Endothelial cell (in vitro differentiated cells): ENCODE results near the gene KCNJ5. TPM values are rescaled to one million over a fixed set of nuclear protein-coding genes. Genes with fewer than 3 reads are reported as not detected.
A peak's percentile ranks its signal among the peaks of the same experiment; 100 is the strongest.

Experiments used
- DNase-seq: peaks from one replicate; pipeline ENCODE4 v3.0.0; 2021; ENCODE audit warnings: low spot score
- H3K27ac Mint-ChIP-seq: one replicate; pipeline ENCODE4 v1.8.0; 2021; ENCODE audit warnings: mixed read lengths, inconsistent platforms; ENCODE audit not compliant: unreplicated experiment
- H3K27me3 Mint-ChIP-seq: one replicate; pipeline ENCODE4 v1.8.0; 2021; ENCODE audit warnings: mild to moderate bottlenecking, moderate library complexity, mixed read lengths, inconsistent platforms; ENCODE audit not compliant: unreplicated experiment
- H3K36me3 Mint-ChIP-seq: one replicate; pipeline ENCODE4 v1.8.0; 2021; ENCODE audit warnings: mild to moderate bottlenecking, low read depth, mixed read lengths, inconsistent platforms; ENCODE audit not compliant: unreplicated experiment
- H3K4me1 Mint-ChIP-seq: one replicate; pipeline ENCODE4 v1.8.0; 2021; ENCODE audit warnings: mild to moderate bottlenecking, mixed read lengths, inconsistent platforms; ENCODE audit not compliant: unreplicated experiment
- H3K4me3 Mint-ChIP-seq: one replicate; pipeline ENCODE4 v1.8.0; 2021; ENCODE audit warnings: mild to moderate bottlenecking, mixed read lengths, inconsistent platforms; ENCODE audit not compliant: unreplicated experiment
- H3K9me3 Mint-ChIP-seq: one replicate; pipeline ENCODE4 v1.8.0; 2021; ENCODE audit warnings: mixed read lengths, inconsistent platforms; ENCODE audit not compliant: unreplicated experiment
- CTCF ChIP-seq: fragments of 200-600 bp; sonication (generic); IDR thresholded peaks from one replicate; pipeline ENCODE4 v1.5.0; 2021; ENCODE audit warnings: antibody characterized with exemption; ENCODE audit not compliant: unreplicated experiment
- total RNA-seq: library from RNA; stranded (reverse); fragmentation: NEBNext Ultra II Directional; extraction: Animal tissue kit (Norgen Biotek cat#: 25700); gene quantifications from one replicate; pipeline ENCODE4 v1.2.1, GENCODE V29; 2021; ENCODE audit not compliant: unreplicated experiment

Gene KCNJ5
- total RNA-seq, 1 donor from 2014 or later: 0.05 TPM

- no peak for TF ChIP-seq CTCF
- no peaks in the 10 kb centered on the region for H3K9me3 Mint-ChIP-seq
- peaks cover 11% of the 10 kb centered on the region for H3K4me1 Mint-ChIP-seq
- no peak for DNase-seq
- no peak overlapping the region for H3K27ac Mint-ChIP-seq
- H3K4me3 Mint-ChIP-seq: no peak overlapping the region
- H3K36me3 Mint-ChIP-seq: no peaks in the 10 kb centered on the region
- peaks cover 3% of the 10 kb centered on the region for H3K27me3 Mint-ChIP-seq
Observed at GRCh38 chr11:128856241-128856640, 34.9 kb upstream of the KCNJ5 start.

GRCh38 chr11:128857341-128857740 is 33.8 kb upstream of the KCNJ5 start:
- TF ChIP-seq CTCF: no peak
- Mint-ChIP-seq H3K27ac (no peak overlapping the region), H3K9me3 (no peaks in the 10 kb centered on the region), H3K4me3 (no peak overlapping the region), H3K27me3 (peaks cover 3% of the 10 kb centered on the region), H3K4me1 (peaks cover 11% of the 10 kb centered on the region), H3K36me3 (no peaks in the 10 kb centered on the region)
- DNase-seq: no peak

GRCh38 chr11:128859563-128860441 is 31.4 kb upstream of the KCNJ5 start:
- H3K27ac Mint-ChIP-seq: no peak overlapping the region
- no peak overlapping the region for H3K4me3 Mint-ChIP-seq
- no peaks in the 10 kb centered on the region for H3K36me3 Mint-ChIP-seq
- H3K4me1 Mint-ChIP-seq: peaks cover 11% of the 10 kb centered on the region
- H3K9me3 Mint-ChIP-seq: no peaks in the 10 kb centered on the region
- peak; percentile 100 for TF ChIP-seq CTCF
- H3K27me3 Mint-ChIP-seq: peaks cover 5% of the 10 kb centered on the region
- peak; percentile 92 for DNase-seq

GRCh38 chr11:128860571-128861361 is 30.4 kb upstream of the KCNJ5 start:
- no peak overlapping the region for H3K27ac Mint-ChIP-seq
- no peak for TF ChIP-seq CTCF
- H3K4me1 Mint-ChIP-seq: peaks cover 14% of the 10 kb centered on the region
- DNase-seq: no peak
- no peak overlapping the region for H3K4me3 Mint-ChIP-seq
- H3K27me3 Mint-ChIP-seq: peaks cover 4% of the 10 kb centered on the region
- no peaks in the 10 kb centered on the region for H3K36me3 Mint-ChIP-seq
- H3K9me3 Mint-ChIP-seq: no peaks in the 10 kb centered on the region
